Liver (tissue), 9 donors: ENCODE results near the gene RGR. TPM values are rescaled to one million over a fixed set of nuclear protein-coding genes. Genes with fewer than 3 reads are reported as not detected.

ENCODE experiments used
- DNase-seq: peaks from one replicate; pipeline ENCODE4 v3.0.0-alpha.2; 2017; ENCODE audit warnings: low spot score
- H3K27ac ChIP-seq, 2 donors: one replicate each; pipeline ENCODE4 v1.7.0; 2013; ENCODE audit warnings: inconsistent platforms in 2 of 2, low read length in 2 of 2, control low read depth in 1 of 2, low read depth in 1 of 2, mild to moderate bottlenecking in 1 of 2
- H3K27me3 ChIP-seq, 4 donors: one replicate each; pipeline versions ENCODE4 v1.6.1 to v1.7.0; 2013; ENCODE audit warnings: low read length in 3 of 4, inconsistent platforms in 1 of 4, mild to moderate bottlenecking in 1 of 4, moderate library complexity in 1 of 4; ENCODE audit not compliant: control insufficient read depth in 4 of 4, insufficient read depth in 4 of 4
- H3K36me3 ChIP-seq, 4 donors: one replicate each; pipeline versions ENCODE4 v1.6.1 to v1.7.0; 2013; ENCODE audit warnings: low read length in 3 of 4, mild to moderate bottlenecking in 3 of 4, low read depth in 1 of 4, moderate library complexity in 1 of 4; ENCODE audit not compliant: control insufficient read depth in 4 of 4, insufficient read depth in 3 of 4
- H3K4me1 ChIP-seq, 4 donors: one replicate each; pipeline versions ENCODE4 v1.6.1 to v1.7.0; 2013; ENCODE audit warnings: low read length in 3 of 4, mild to moderate bottlenecking in 3 of 4, moderate library complexity in 1 of 4; ENCODE audit not compliant: control insufficient read depth in 4 of 4, insufficient read depth in 4 of 4
- H3K4me3 ChIP-seq, 3 donors: one replicate each; pipeline versions ENCODE4 v1.6.1 to v1.7.0; 2013; ENCODE audit warnings: low read length in 3 of 3, control low read depth in 1 of 3, low read depth in 1 of 3, mild to moderate bottlenecking in 1 of 3
- H3K9ac ChIP-seq, 2 donors: one replicate each; pipeline ENCODE4 v1.7.0; 2013; ENCODE audit warnings: low read length in 2 of 2, mild to moderate bottlenecking in 2 of 2, moderate library complexity in 2 of 2, control low read depth in 1 of 2, low read depth in 1 of 2
- H3K9me3 ChIP-seq, 4 donors: one replicate each; pipeline versions ENCODE4 v1.6.1 to v1.7.0; 2013; ENCODE audit warnings: low read length in 3 of 4; ENCODE audit not compliant: control insufficient read depth in 4 of 4
- EGR1 ChIP-seq, 2 donors: IDR thresholded peaks; 2 replicates each; pipeline ENCODE4 v1.6.1; 2016 to 2018; ENCODE audit warnings: antibody characterized with exemption in 2 of 2, low read depth in 2 of 2
- FOXA1 ChIP-seq: IDR thresholded peaks from 2 replicates; pipeline ENCODE4 v1.6.1; 2016; ENCODE audit warnings: antibody characterized with exemption
- FOXA2 ChIP-seq: IDR thresholded peaks from 2 replicates; pipeline ENCODE4 v1.6.1; 2016; ENCODE audit warnings: antibody characterized with exemption
- GABPA ChIP-seq, 2 donors: IDR thresholded peaks in 1 of 2; conservative IDR thresholded peaks in 1 of 2; 2 replicates each; pipeline ENCODE4 v1.6.1; 2016; ENCODE audit warnings: antibody characterized with exemption in 2 of 2, mild to moderate bottlenecking in 1 of 2, moderate library complexity in 1 of 2
- HNF4A ChIP-seq, 2 donors: conservative IDR thresholded peaks; 2 replicates each; pipeline ENCODE4 v1.6.1; 2016; ENCODE audit warnings: antibody characterized with exemption in 2 of 2, mild to moderate bottlenecking in 2 of 2
- HNF4G ChIP-seq: IDR thresholded peaks from 2 replicates; pipeline ENCODE4 v1.6.1; 2016; ENCODE audit warnings: antibody characterized with exemption
- JUND ChIP-seq, 2 donors: IDR thresholded peaks; 2 replicates each; pipeline ENCODE4 v1.6.1; 2016; ENCODE audit warnings: antibody characterized with exemption in 2 of 2
- NR2F2 ChIP-seq: IDR thresholded peaks from 2 replicates; pipeline ENCODE4 v1.6.1; 2016; ENCODE audit warnings: antibody characterized with exemption
- RAD21 ChIP-seq, 2 donors: IDR thresholded peaks; 2 replicates each; pipeline ENCODE4 v1.6.1; 2016; ENCODE audit warnings: antibody characterized with exemption in 2 of 2, mild to moderate bottlenecking in 2 of 2
- SP1 ChIP-seq: IDR thresholded peaks from 2 replicates; pipeline ENCODE4 v1.6.1; 2018; ENCODE audit warnings: antibody characterized with exemption, mild to moderate bottlenecking
- TAF1 ChIP-seq: conservative IDR thresholded peaks from 2 replicates; pipeline ENCODE4 v1.6.1; 2016; ENCODE audit warnings: antibody characterized with exemption, mild to moderate bottlenecking
- YY1 ChIP-seq: IDR thresholded peaks from 2 replicates; pipeline ENCODE4 v1.6.1; 2016; ENCODE audit warnings: antibody characterized with exemption, mild to moderate bottlenecking
- WGBS: extraction: QIAGEN DNeasy Blood & Tissue Kit; methylation state at CpG from one replicate; pipeline ENCODE4 v1.1.7; 2013; 5-methylcytosine and 5-hydroxymethylcytosine counted together
- polyA plus RNA-seq, 2 donors: library from polyadenylated mRNA; stranded (reverse) in 1 of 2; unstranded in 1 of 2; fragments of 200-250 nt in 1 of 2; fragments of >200 nt in 1 of 2; fragmentation: Nextera tagmentation in 1 of 2; extraction: Ambion mirVana in 1 of 2; gene quantifications; one replicate each; pipeline versions ENCODE4 v1.2.1 to v1.2.3, GENCODE V29; 2013 to 2015
- total RNA-seq, 2 donors: library from RNA; depleted of rRNA; stranded (reverse); fragments of >200 nt; gene quantifications; one replicate each; pipeline ENCODE4 v1.2.3, GENCODE V29; 2014
- TF ChIP-seq, protein P1 (sequence below): IDR thresholded peaks from 2 replicates; pipeline ENCODE4 v1.6.1; 2016; ENCODE audit warnings: antibody characterized with exemption
- TF ChIP-seq, protein P2 (sequence below): IDR thresholded peaks from 2 replicates; pipeline ENCODE4 v1.6.1; 2016; ENCODE audit warnings: antibody characterized with exemption, mild to moderate bottlenecking
- TF ChIP-seq, protein P3 (sequence below): IDR thresholded peaks from 2 replicates; pipeline ENCODE4 v1.6.1; 2016; ENCODE audit warnings: antibody characterized with exemption
- TF ChIP-seq, protein P4 (sequence below): IDR thresholded peaks from 2 replicates; pipeline ENCODE4 v1.6.1; 2016; ENCODE audit warnings: antibody characterized with exemption
- donor health status: healthy.
- donor health status: healthy.
- donor health status: healthy.
- donor health status: healthy.
- donor health status: healthy.

RGR gene
- total and polyA plus RNA-seq, 4 donors, result not detected

DNA sequence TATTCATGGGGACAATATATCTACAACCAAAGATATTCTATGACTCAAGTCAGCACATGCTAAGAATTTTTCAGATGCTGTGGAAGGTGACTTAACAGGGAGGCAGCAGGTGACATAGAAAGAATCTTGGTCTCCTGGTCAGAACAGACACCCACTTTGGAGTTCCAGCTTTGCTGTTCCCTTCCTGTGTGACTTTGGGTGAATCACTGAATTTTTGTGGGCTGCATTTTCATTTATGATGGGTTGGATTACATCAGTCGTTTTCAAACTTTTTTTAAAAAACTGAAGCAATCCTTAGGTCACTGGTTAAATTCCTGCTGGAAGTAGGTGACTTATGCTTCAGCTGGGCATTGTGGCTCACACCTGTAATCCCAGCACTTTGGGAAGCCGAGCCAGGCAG is 24.9 kb downstream of the RGR start:
- TF ChIP-seq YY1 (no peak), RAD21 (IDR thresholded peaks at IDR 0.05) (no peak), HNF4A (conservative IDR thresholded peaks at IDR 0.05) (no peak), EGR1 (IDR thresholded peaks at IDR 0.05; ENCODE audit: low read depth in 2 of 2) (no peak), SP1 (no peak), HNF4G (no peak), FOXA2 (no peak)
- TF ChIP-seq, protein P1, sequence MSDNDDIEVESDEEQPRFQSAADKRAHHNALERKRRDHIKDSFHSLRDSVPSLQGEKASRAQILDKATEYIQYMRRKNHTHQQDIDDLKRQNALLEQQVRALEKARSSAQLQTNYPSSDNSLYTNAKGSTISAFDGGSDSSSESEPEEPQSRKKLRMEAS, result no peak
- TF ChIP-seq, protein P2, sequence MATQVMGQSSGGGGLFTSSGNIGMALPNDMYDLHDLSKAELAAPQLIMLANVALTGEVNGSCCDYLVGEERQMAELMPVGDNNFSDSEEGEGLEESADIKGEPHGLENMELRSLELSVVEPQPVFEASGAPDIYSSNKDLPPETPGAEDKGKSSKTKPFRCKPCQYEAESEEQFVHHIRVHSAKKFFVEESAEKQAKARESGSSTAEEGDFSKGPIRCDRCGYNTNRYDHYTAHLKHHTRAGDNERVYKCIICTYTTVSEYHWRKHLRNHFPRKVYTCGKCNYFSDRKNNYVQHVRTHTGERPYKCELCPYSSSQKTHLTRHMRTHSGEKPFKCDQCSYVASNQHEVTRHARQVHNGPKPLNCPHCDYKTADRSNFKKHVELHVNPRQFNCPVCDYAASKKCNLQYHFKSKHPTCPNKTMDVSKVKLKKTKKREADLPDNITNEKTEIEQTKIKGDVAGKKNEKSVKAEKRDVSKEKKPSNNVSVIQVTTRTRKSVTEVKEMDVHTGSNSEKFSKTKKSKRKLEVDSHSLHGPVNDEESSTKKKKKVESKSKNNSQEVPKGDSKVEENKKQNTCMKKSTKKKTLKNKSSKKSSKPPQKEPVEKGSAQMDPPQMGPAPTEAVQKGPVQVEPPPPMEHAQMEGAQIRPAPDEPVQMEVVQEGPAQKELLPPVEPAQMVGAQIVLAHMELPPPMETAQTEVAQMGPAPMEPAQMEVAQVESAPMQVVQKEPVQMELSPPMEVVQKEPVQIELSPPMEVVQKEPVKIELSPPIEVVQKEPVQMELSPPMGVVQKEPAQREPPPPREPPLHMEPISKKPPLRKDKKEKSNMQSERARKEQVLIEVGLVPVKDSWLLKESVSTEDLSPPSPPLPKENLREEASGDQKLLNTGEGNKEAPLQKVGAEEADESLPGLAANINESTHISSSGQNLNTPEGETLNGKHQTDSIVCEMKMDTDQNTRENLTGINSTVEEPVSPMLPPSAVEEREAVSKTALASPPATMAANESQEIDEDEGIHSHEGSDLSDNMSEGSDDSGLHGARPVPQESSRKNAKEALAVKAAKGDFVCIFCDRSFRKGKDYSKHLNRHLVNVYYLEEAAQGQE, result no peak
- TF ChIP-seq, protein P3, sequence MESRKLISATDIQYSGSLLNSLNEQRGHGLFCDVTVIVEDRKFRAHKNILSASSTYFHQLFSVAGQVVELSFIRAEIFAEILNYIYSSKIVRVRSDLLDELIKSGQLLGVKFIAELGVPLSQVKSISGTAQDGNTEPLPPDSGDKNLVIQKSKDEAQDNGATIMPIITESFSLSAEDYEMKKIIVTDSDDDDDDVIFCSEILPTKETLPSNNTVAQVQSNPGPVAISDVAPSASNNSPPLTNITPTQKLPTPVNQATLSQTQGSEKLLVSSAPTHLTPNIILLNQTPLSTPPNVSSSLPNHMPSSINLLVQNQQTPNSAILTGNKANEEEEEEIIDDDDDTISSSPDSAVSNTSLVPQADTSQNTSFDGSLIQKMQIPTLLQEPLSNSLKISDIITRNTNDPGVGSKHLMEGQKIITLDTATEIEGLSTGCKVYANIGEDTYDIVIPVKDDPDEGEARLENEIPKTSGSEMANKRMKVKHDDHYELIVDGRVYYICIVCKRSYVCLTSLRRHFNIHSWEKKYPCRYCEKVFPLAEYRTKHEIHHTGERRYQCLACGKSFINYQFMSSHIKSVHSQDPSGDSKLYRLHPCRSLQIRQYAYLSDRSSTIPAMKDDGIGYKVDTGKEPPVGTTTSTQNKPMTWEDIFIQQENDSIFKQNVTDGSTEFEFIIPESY, result no peak
- TF ChIP-seq, protein P4, sequence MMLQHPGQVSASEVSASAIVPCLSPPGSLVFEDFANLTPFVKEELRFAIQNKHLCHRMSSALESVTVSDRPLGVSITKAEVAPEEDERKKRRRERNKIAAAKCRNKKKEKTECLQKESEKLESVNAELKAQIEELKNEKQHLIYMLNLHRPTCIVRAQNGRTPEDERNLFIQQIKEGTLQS, result no peak
- Histone ChIP-seq H3K4me1 (no peaks in the 10 kb centered on the region), H3K36me3 (no peaks in the 10 kb centered on the region), H3K9ac (no peak overlapping the region), H3K9me3 (no peaks in the 10 kb centered on the region), H3K27ac (no peak overlapping the region), H3K4me3 (no peak overlapping the region), H3K27me3 (peaks cover 0 to 3% (median 1%) of the 10 kb centered on the region in 4 donors)
- WGBS, result 59% methylated on average over 2 of the region's 2 CpGs
- no peak for DNase-seq

DNA sequence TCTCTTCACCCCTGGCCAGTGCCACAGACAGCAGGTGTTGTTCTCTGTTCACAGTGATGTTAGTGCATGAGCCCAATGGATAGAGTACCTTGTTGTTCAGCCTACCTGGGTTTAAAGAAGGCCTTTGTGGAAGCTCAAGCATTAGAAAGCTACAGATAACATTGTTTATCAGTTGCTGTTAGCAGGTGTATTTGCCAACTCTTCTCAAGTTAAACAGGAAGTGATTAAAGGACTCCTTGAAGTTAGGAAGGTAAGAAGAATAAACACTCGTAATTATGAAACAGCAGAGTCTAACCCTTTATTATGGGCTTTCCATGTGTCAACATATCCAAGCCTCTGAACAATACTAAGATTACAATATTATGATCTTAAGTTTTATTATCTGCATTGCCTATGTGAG is 25.9 kb downstream of the RGR start:
- no peaks in the 10 kb centered on the region for H3K9me3 ChIP-seq
- 54% methylated on average over 1 of the region's 1 CpG for WGBS
- TF ChIP-seq YY1, result no peak
- TF ChIP-seq GABPA (IDR thresholded peaks at IDR 0.05 in 1 of 2, conservative IDR thresholded peaks at IDR 0.05 in 1 of 2), result no peak
- TF ChIP-seq, protein P1, result no peak
- TF ChIP-seq, protein P2, result no peak
- TF ChIP-seq SP1, result no peak
- TF ChIP-seq NR2F2, result no peak
- TF ChIP-seq, protein P4, result no peak
- TF ChIP-seq EGR1 (IDR thresholded peaks at IDR 0.05; ENCODE audit: low read depth in 2 of 2), result no peak
- TF ChIP-seq JUND (IDR thresholded peaks at IDR 0.05), result no peak
- no peak for TF ChIP-seq FOXA1
- TF ChIP-seq TAF1, result no peak
- TF ChIP-seq FOXA2, result no peak
- TF ChIP-seq, protein P3, result no peak
- TF ChIP-seq RAD21 (IDR thresholded peaks at IDR 0.05), result no peak
- no peak for TF ChIP-seq HNF4A (conservative IDR thresholded peaks at IDR 0.05)

More for the DNA sequence above, 25.9 kb downstream of the RGR start:
- H3K36me3 ChIP-seq, result no peaks in the 10 kb centered on the region
- no peak for DNase-seq
- no peak overlapping the region for H3K9ac ChIP-seq
- H3K4me1 ChIP-seq, result no peaks in the 10 kb centered on the region
- H3K27ac ChIP-seq, result no peak overlapping the region
- peaks cover 0 to 3% (median 1%) of the 10 kb centered on the region in 4 donors for H3K27me3 ChIP-seq
- no peak overlapping the region for H3K4me3 ChIP-seq
